Activated B cell treated with CpG ODN at 0.5 μM for 24 hours (primary cell): ENCODE measurements around the gene CALML4. TPM values are rescaled to one million over a fixed set of nuclear protein-coding genes. Genes with fewer than 3 reads are reported as not detected.
"Not testable (repeated sequence)": the region's sequence is repeated elsewhere in the genome, so short reads cannot be mapped to it uniquely, and the experiment has no call there.

ENCODE experiments used
- ATAC-seq: fragments of 200-7000 bp; cut with Tn5 transposase; one replicate; pipeline ENCODE4 v1.10.0; 2021; ENCODE audit warnings: low read depth, mild to moderate bottlenecking, moderate library complexity
- CTCF ChIA-PET: fragments of 350-600 bp; sonication (Branson Sonifier 250); formaldehyde crosslinking; loops from one replicate; lab custom pipeline; 2021; ENCODE audit warnings: antibody characterized with exemption; lab: Charles Lee
- POLR2A ChIA-PET: fragments of 350-600 bp; sonication (Branson Sonifier 250); formaldehyde crosslinking; loops from one replicate; lab custom pipeline; 2021; ENCODE audit warnings: antibody characterized with exemption; lab: Charles Lee
- DNase-seq: peaks from one replicate; pipeline ENCODE4 v3.0.0; 2022
- H3K27ac Mint-ChIP-seq: one replicate; pipeline ENCODE4 v1.8.0; 2020; ENCODE audit warnings: mixed read lengths
- H3K27me3 Mint-ChIP-seq: one replicate; pipeline ENCODE4 v1.8.0; 2021; ENCODE audit warnings: mixed read lengths
- H3K36me3 Mint-ChIP-seq: one replicate; pipeline ENCODE4 v1.8.0; 2021; ENCODE audit warnings: low read depth, mixed read lengths
- H3K4me1 Mint-ChIP-seq: one replicate; pipeline ENCODE4 v1.8.0; 2021; ENCODE audit warnings: mixed read lengths
- H3K4me3 Mint-ChIP-seq: one replicate; pipeline ENCODE4 v1.8.0; 2020; ENCODE audit warnings: mild to moderate bottlenecking, mixed read lengths
- H3K9me3 Mint-ChIP-seq: one replicate; pipeline ENCODE4 v1.8.0; 2020; ENCODE audit warnings: mixed read lengths
- CTCF ChIP-seq: fragments of 200-600 bp; IDR thresholded peaks from one replicate; pipeline ENCODE4 v1.8.0; 2022; ENCODE audit warnings: antibody characterized with exemption, mild to moderate bottlenecking
- intact Hi-C: fragments of 100-400 bp; cut with micrococcal nuclease; formaldehyde crosslinking; loops from one replicate; pipeline ENCODE4 v1.15.1; 2024
- total RNA-seq: library from RNA; stranded (reverse); gene quantifications from 2 replicates; pipeline ENCODE4 v1.2.3, GENCODE V29; 2022

The CALML4 gene
- total RNA-seq, 1 donor from 2014 or later: 5.0 TPM

GRCh38 chr15:68229386-68230156, 24.4 kb upstream of the CALML4 start, which contains the start of gene CLN6:
Gene CLN6 (minus strand): TSS chr15:68229728. CDS start chr15:68229584, 144 bp downstream.
- no peak for TF ChIP-seq CTCF
- Mint-ChIP-seq H3K9me3 (no peaks in the 10 kb centered on the region), H3K27me3 (no peaks in the 10 kb centered on the region), H3K4me3 (peak within 1 kb of the TSS; percentile 92), H3K36me3 (peaks cover 3% of the 10 kb centered on the region), H3K4me1 (peaks cover 50% of the 10 kb centered on the region), H3K27ac (peak within 1 kb of the TSS; percentile 89)
- intact Hi-C loops: loop anchor here (1.0 to 2.0 kb wide), 6 partner anchors 20 to 709 kb away; partner anchors contain the start of genes C15orf61, FEM1B, PIAS1 and RNU6-1
- POLR2A ChIA-PET: interaction anchor here (0.6 to 3.1 kb wide), 7 partner anchors 19 to 1164 kb away, joined by 3 to 34 read pairs (median 3); partner anchors contain the start of genes FEM1B, PIAS1 and SMAD3
- CTCF ChIA-PET: interaction anchor here (1.0 to 2.5 kb wide), 4 partner anchors 13 to 367 kb away, joined by 3 to 8 read pairs (median 3); no protein-coding TSS in a partner anchor
- DNase-seq (peak; percentile 85), ATAC-seq (peak; percentile 88)

GRCh38 chr15:68228971-68229385, 23.8 kb upstream of the CALML4 start:
- CTCF ChIA-PET: interaction anchor here (1.4 to 2.5 kb wide), 2 partner anchors 24 to 366 kb away, joined by 3 to 8 read pairs; no protein-coding TSS in a partner anchor
- POLR2A ChIA-PET: interaction anchor here (0.7 to 3.1 kb wide), 4 partner anchors 48 to 1163 kb away, joined by 3 to 34 read pairs (median 6); partner anchors contain the start of genes FEM1B, PIAS1 and SMAD3
- TF ChIP-seq CTCF: no peak
- Mint-ChIP-seq H3K27me3 (no peaks in the 10 kb centered on the region), H3K4me1 (peaks cover 51% of the 10 kb centered on the region), H3K36me3 (peaks cover 3% of the 10 kb centered on the region), H3K4me3 (peak overlapping the region; percentile 85), H3K27ac (peak overlapping the region; percentile 42), H3K9me3 (no peaks in the 10 kb centered on the region)
- no peak for ATAC-seq
- DNase-seq: no peak
- intact Hi-C loops: loop anchor here (1.0 to 2.0 kb wide), 4 partner anchors 20 to 708 kb away; partner anchors contain the start of genes C15orf61, FEM1B and RNU6-1

- H3K27ac Mint-ChIP-seq: peak overlapping the region; percentile 42
- ChIA-PET CTCF (no interaction called here), POLR2A (interaction anchor here (2.4 to 3.1 kb wide), 2 partner anchors 49 to 175 kb away, joined by 9 to 34 read pairs; partner anchors contain the start of genes FEM1B and PIAS1)
- H3K9me3 Mint-ChIP-seq: no peaks in the 10 kb centered on the region
- H3K4me3 Mint-ChIP-seq: peak overlapping the region; percentile 85
- H3K4me1 Mint-ChIP-seq: peaks cover 51% of the 10 kb centered on the region
- no peak for DNase-seq
- no peak for TF ChIP-seq CTCF
- no peak for ATAC-seq
- intact Hi-C loops: loop anchor here (2.0 kb wide), 1 partner anchor 708 kb away; the partner anchor contains the start of gene C15orf61
- peaks cover 3% of the 10 kb centered on the region for H3K36me3 Mint-ChIP-seq
- no peaks in the 10 kb centered on the region for H3K27me3 Mint-ChIP-seq
Observed at GRCh38 chr15:68228143-68228970, 23.2 kb upstream of the CALML4 start.

GRCh38 chr15:68227643-68228142, 22.6 kb upstream of the CALML4 start:
- Mint-ChIP-seq H3K4me3 (peak overlapping the region; percentile 85), H3K36me3 (peaks cover 3% of the 10 kb centered on the region), H3K27ac (peak overlapping the region; percentile 42), H3K27me3 (no peaks in the 10 kb centered on the region), H3K4me1 (peaks cover 49% of the 10 kb centered on the region), H3K9me3 (no peaks in the 10 kb centered on the region)
- CTCF ChIA-PET: no interaction called here
- ATAC-seq (no peak), DNase-seq (no peak)
- no peak for TF ChIP-seq CTCF
- POLR2A ChIA-PET: interaction anchor here (2.4 to 3.1 kb wide), 2 partner anchors 50 to 174 kb away, joined by 9 to 34 read pairs; partner anchors contain the start of genes FEM1B and PIAS1
- intact Hi-C loops: loop anchor here (2.0 kb wide), 1 partner anchor 707 kb away; the partner anchor contains the start of gene C15orf61

GRCh38 chr15:68225442-68225841, 20.3 kb upstream of the CALML4 start:
- intact Hi-C loops, H3K27ac Mint-ChIP-seq, CTCF ChIA-PET, DNase-seq, ATAC-seq, H3K36me3 Mint-ChIP-seq, H3K27me3 Mint-ChIP-seq, H3K9me3 Mint-ChIP-seq, POLR2A ChIA-PET, H3K4me3 Mint-ChIP-seq: not testable (repeated sequence)
- H3K4me1 Mint-ChIP-seq: peaks cover 43% of the 10 kb centered on the region
